ENCODE data around the gene SNX2. TPM values are rescaled to one million over a fixed set of nuclear protein-coding genes. Genes with fewer than 3 reads are reported as not detected.
A peak's percentile ranks its signal among the peaks of the same experiment; 100 is the strongest.
"Not testable (repeated sequence)": the region's sequence is repeated elsewhere in the genome, so short reads cannot be mapped to it uniquely, and the experiment has no call there.

The SNX2 gene
- total RNA-seq, 4 donors from 2014 or later: 27.3 to 337 (median 69.6) TPM

GRCh38 chr5:122846051-122846550 lies 71.2 kb downstream of the SNX2 start:
- in situ Hi-C loops (cut with MboI; ENCODE audit: low pct_ligation_motif_present in 1 of 4, low pct_unique_long_range_greater_than_20kb in 1 of 4, low sequenced_read_pairs in 3 of 4) (no loop called here), intact Hi-C loops (cut with DNase I; ENCODE audit: low total_unique reads) (no loop called here)
- TF ChIP-seq EP300 (IDR thresholded peaks at IDR 0.05; ENCODE audit: low read depth): no peak
- no peak for TF ChIP-seq POLR2AphosphoS5 (IDR thresholded peaks at IDR 0.05)
- no peak for TF ChIP-seq POLR2A (IDR thresholded peaks at IDR 0.05)
- TF ChIP-seq CTCF (IDR thresholded peaks at IDR 0.05): no peak
- DNase-seq: no peak
- H3K9me3 ChIP-seq: no peaks in the 10 kb centered on the region
- peaks cover 0 to 36% (median 15%) of the 10 kb centered on the region in 4 donors for H3K4me1 ChIP-seq
- H3K36me3 ChIP-seq: no peaks in the 10 kb centered on the region
- WGBS, 2 donors (ENCODE audit: low coverage in 1 of 2): 5 to 9% methylated on average over 6 of the region's 6 CpGs
- no peaks in the 10 kb centered on the region for H3K27me3 ChIP-seq
- peak overlapping the region; percentile 73 to 99 (median 92) for H3K4me3 ChIP-seq
- peak overlapping the region; percentile 91 to 97 (median 96) for H3K27ac ChIP-seq

- no peaks in the 10 kb centered on the region for H3K27me3 ChIP-seq
- no peak overlapping the region for H3K4me3 ChIP-seq
- intact Hi-C loops (cut with DNase I; ENCODE audit: low total_unique reads): no loop called here
- no peak for DNase-seq
- in situ Hi-C loops (cut with MboI; ENCODE audit: low pct_ligation_motif_present in 1 of 4, low pct_unique_long_range_greater_than_20kb in 1 of 4, low sequenced_read_pairs in 3 of 4): no loop called here
- no peaks in the 10 kb centered on the region for H3K9me3 ChIP-seq
- TF ChIP-seq POLR2A (IDR thresholded peaks at IDR 0.05): no peak
- TF ChIP-seq CTCF (IDR thresholded peaks at IDR 0.05): no peak
- WGBS, 2 donors (ENCODE audit: low coverage in 1 of 2): 75 to 76% methylated on average over 2 of the region's 2 CpGs
- H3K4me1 ChIP-seq: peaks cover 0 to 36% (median 15%) of the 10 kb centered on the region in 4 donors
- no peaks in the 10 kb centered on the region for H3K36me3 ChIP-seq
- no peak overlapping the region for H3K27ac ChIP-seq
These were observed 72.8 kb downstream of the SNX2 start for GRCh38 chr5:122847687-122848081.

- H3K27ac ChIP-seq: no peak overlapping the region
- no peaks in the 10 kb centered on the region for H3K9me3 ChIP-seq
- 43 to 83% methylated on average over 1 of the region's 1 CpG for WGBS, 2 donors (ENCODE audit: low coverage in 1 of 2)
- H3K4me3 ChIP-seq: no peak overlapping the region
- in situ Hi-C loops (cut with MboI; ENCODE audit: low pct_ligation_motif_present in 1 of 4, low pct_unique_long_range_greater_than_20kb in 1 of 4, low sequenced_read_pairs in 3 of 4): no loop called here
- TF ChIP-seq POLR2AphosphoS5 (IDR thresholded peaks at IDR 0.05): no peak
- TF ChIP-seq POLR2A (IDR thresholded peaks at IDR 0.05): no peak
- TF ChIP-seq CTCF (IDR thresholded peaks at IDR 0.05): no peak
- TF ChIP-seq EP300 (IDR thresholded peaks at IDR 0.05; ENCODE audit: low read depth): no peak
- intact Hi-C loops (cut with DNase I; ENCODE audit: low total_unique reads): no loop called here
- H3K27me3 ChIP-seq: no peaks in the 10 kb centered on the region
- peaks cover 0 to 25% (median 10%) of the 10 kb centered on the region in 4 donors for H3K4me1 ChIP-seq
- DNase-seq: no peak
- no peaks in the 10 kb centered on the region for H3K36me3 ChIP-seq
These were observed 74.9 kb downstream of the SNX2 start for GRCh38 chr5:122849771-122850170.

GRCh38 chr5:122857538-122857937 lies 82.7 kb downstream of the SNX2 start:
- H3K4me1 ChIP-seq; H3K36me3 ChIP-seq; H3K4me3 ChIP-seq; in situ Hi-C loops (cut with MboI; ENCODE audit: low pct_ligation_motif_present in 1 of 4, low pct_unique_long_range_greater_than_20kb in 1 of 4, low sequenced_read_pairs in 3 of 4); H3K9me3 ChIP-seq; DNase-seq; H3K27me3 ChIP-seq; intact Hi-C loops (cut with DNase I; ENCODE audit: low total_unique reads); H3K27ac ChIP-seq: not testable (repeated sequence)
- 95 to 100% methylated on average over 8 of the region's 8 CpGs for WGBS, 2 donors (ENCODE audit: low coverage in 1 of 2)

- H3K9me3 ChIP-seq: no peaks in the 10 kb centered on the region
- in situ Hi-C loops (cut with MboI; ENCODE audit: low pct_ligation_motif_present in 1 of 4, low pct_unique_long_range_greater_than_20kb in 1 of 4, low sequenced_read_pairs in 3 of 4): no loop called here
- H3K27ac ChIP-seq: no peak overlapping the region
- TF ChIP-seq EP300 (IDR thresholded peaks at IDR 0.05; ENCODE audit: low read depth) (no peak), POLR2AphosphoS5 (IDR thresholded peaks at IDR 0.05) (no peak), CTCF (IDR thresholded peaks at IDR 0.05) (no peak), POLR2A (IDR thresholded peaks at IDR 0.05) (no peak)
- H3K36me3 ChIP-seq: no peaks in the 10 kb centered on the region
- intact Hi-C loops (cut with DNase I; ENCODE audit: low total_unique reads): no loop called here
- no peaks in the 10 kb centered on the region for H3K4me1 ChIP-seq
- no peaks in the 10 kb centered on the region for H3K27me3 ChIP-seq
- DNase-seq: no peak
- 50% methylated on average over 1 of the region's 1 CpG for WGBS, 2 donors (ENCODE audit: low coverage in 1 of 2)
- H3K4me3 ChIP-seq: no peak overlapping the region
These were observed 83.6 kb downstream of the SNX2 start for GRCh38 chr5:122858451-122858850.
